ENCODE results near the gene DPF1.

GRCh38 chr19:38265213-38265861, 41.3 kb upstream of the DPF1 start:
- TF ChIP-seq CTCF (IDR thresholded peaks at IDR 0.05; ENCODE audit: low read length) (no peak), EZH2 (optimal IDR thresholded peaks at IDR 0.05; ENCODE audit: low read depth, low read length) (no peak)
